Fibroblast of lung (primary cell): ENCODE results near the gene RIBC2. TPM values are rescaled to one million over a fixed set of nuclear protein-coding genes. Genes with fewer than 3 reads are reported as not detected.

Source experiments
- DNase-seq, 2 donors: peaks; one replicate each; pipeline versions ENCODE4 v3.0.0 to v3.0.0-alpha.2; 2010; ENCODE audit warnings: low read depth in 2 of 2
- H2AFZ ChIP-seq: 2 replicates; pipeline ENCODE4 v1.5.1; 2012; ENCODE audit warnings: low read length, control low read depth, inconsistent platforms
- H3K27ac ChIP-seq: 2 replicates; pipeline ENCODE4 v1.5.1; 2011; ENCODE audit warnings: low read length, control low read depth; ENCODE audit not compliant: insufficient read depth
- H3K27me3 ChIP-seq: 2 replicates; pipeline ENCODE4 v1.5.1; 2011; ENCODE audit warnings: mild to moderate bottlenecking, low read length; ENCODE audit not compliant: control insufficient read depth, insufficient read depth
- H3K36me3 ChIP-seq: 2 replicates; pipeline ENCODE4 v1.5.1; 2011; ENCODE audit warnings: low read length; ENCODE audit not compliant: control insufficient read depth, insufficient read depth
- H3K4me1 ChIP-seq: 2 replicates; pipeline ENCODE4 v1.5.1; 2011; ENCODE audit warnings: low read length; ENCODE audit not compliant: control insufficient read depth, insufficient read depth; ENCODE audit errors: extremely low read depth
- H3K4me2 ChIP-seq: 2 replicates; pipeline ENCODE4 v1.5.1; 2011; ENCODE audit warnings: low read length, control low read depth; ENCODE audit not compliant: insufficient read depth; ENCODE audit errors: extremely low read depth
- H3K4me3 ChIP-seq, 4 experiments: fragments of 200-600 bp in 1 of 4; sonication (generic) in 1 of 4; replicated peaks in 1 of 4; 2 replicates each; pipeline ENCODE4 v1.5.1; 2011 to 2016; ENCODE audit warnings: low read length in 4 of 4, low read depth in 3 of 4, mild to moderate bottlenecking in 3 of 4, control low read depth in 2 of 4, inconsistent platforms in 1 of 4, mixed read lengths in 1 of 4; ENCODE audit not compliant: insufficient read depth in 1 of 4; ENCODE audit errors: control extremely low read depth in 1 of 4
- H3K79me2 ChIP-seq: 2 replicates; pipeline ENCODE4 v1.5.1; 2012; ENCODE audit warnings: mild to moderate bottlenecking, low read length, inconsistent platforms; ENCODE audit not compliant: control insufficient read depth, insufficient read depth
- H3K9ac ChIP-seq: 2 replicates; pipeline ENCODE4 v1.5.1; 2011; ENCODE audit warnings: mild to moderate bottlenecking, low read length, control low read depth; ENCODE audit not compliant: insufficient read depth
- H3K9me3 ChIP-seq: 2 replicates; pipeline ENCODE4 v1.5.1; 2012; ENCODE audit warnings: low read depth, low read length; ENCODE audit not compliant: control insufficient read depth, insufficient read depth
- H4K20me1 ChIP-seq: 2 replicates; pipeline ENCODE4 v1.5.1; 2011; ENCODE audit warnings: low read length; ENCODE audit not compliant: control insufficient read depth, insufficient read depth; ENCODE audit errors: extremely low read depth
- CTCF ChIP-seq, 2 donors: IDR thresholded peaks in 1 of 2; conservative IDR thresholded peaks in 1 of 2; 1 replicate in 1 of 2; 2 replicates in 1 of 2; pipeline ENCODE4 v1.5.1; 2011 to 2012; ENCODE audit warnings: low read length in 2 of 2, control low read depth in 1 of 2, inconsistent platforms in 1 of 2, low read depth in 1 of 2, mild to moderate bottlenecking in 1 of 2
- EZH2 ChIP-seq: IDR thresholded peaks from 2 replicates; pipeline ENCODE4 v1.5.1; 2012; ENCODE audit warnings: low read length, control low read depth, mild to moderate bottlenecking; ENCODE audit errors: missing control alignments
- polyA plus RNA-seq, 2 donors: library from polyadenylated mRNA; depleted of rRNA in 1 of 2; stranded (reverse) in 1 of 2; unstranded in 1 of 2; fragments of >200 nt; gene quantifications; 2 replicates each; pipeline ENCODE4 v1.2.1, GENCODE V29; 2011 to 2012; ENCODE audit warnings: missing spikeins in 1 of 2
- total RNA-seq: library from RNA; depleted of rRNA; stranded (reverse); fragments of >200 nt; gene quantifications from 2 replicates; pipeline ENCODE4 v1.2.1, GENCODE V29; 2014

RIBC2 gene
- total and polyA plus RNA-seq, 2 donors (not counting 1 experiment from before 2014, with no cell fraction given) = 1.6 TPM; not detected in 1

- no peaks in the 10 kb centered on the region for H3K79me2 ChIP-seq
- H3K27ac ChIP-seq = no peak overlapping the region
- no peak overlapping the region for H3K4me3 ChIP-seq
- H3K4me1 ChIP-seq = peaks cover 3% of the 10 kb centered on the region
- TF ChIP-seq EZH2 = no peak
- TF ChIP-seq CTCF (conservative IDR thresholded peaks at IDR 0.05 in 1 of 2, IDR thresholded peaks at IDR 0.05 in 1 of 2; ENCODE audit: low read depth in 1 of 2, low read length in 2 of 2) = no peak
- H3K27me3 ChIP-seq = peaks cover 2% of the 10 kb centered on the region
- no peaks in the 10 kb centered on the region for H3K36me3 ChIP-seq
- peak in 1 of 2 donors; percentile 15 for DNase-seq
- H3K4me2 ChIP-seq = no peak overlapping the region
- H2AFZ ChIP-seq = no peak overlapping the region
- no peaks in the 10 kb centered on the region for H4K20me1 ChIP-seq
- H3K9me3 ChIP-seq = no peaks in the 10 kb centered on the region
- no peak overlapping the region for H3K9ac ChIP-seq
These were observed 64.0 kb downstream of the RIBC2 start for GRCh38 chr22:45477366-45478107.

- no peak overlapping the region for H3K4me3 ChIP-seq
- H3K27ac ChIP-seq = peak overlapping the region; percentile 32
- no peaks in the 10 kb centered on the region for H3K79me2 ChIP-seq
- no peak overlapping the region for H2AFZ ChIP-seq
- H3K27me3 ChIP-seq = peaks cover 2% of the 10 kb centered on the region
- no peak overlapping the region for H3K9ac ChIP-seq
- no peak for TF ChIP-seq EZH2
- no peak for TF ChIP-seq CTCF (conservative IDR thresholded peaks at IDR 0.05 in 1 of 2, IDR thresholded peaks at IDR 0.05 in 1 of 2; ENCODE audit: low read depth in 1 of 2, low read length in 2 of 2)
- H3K4me1 ChIP-seq = peaks cover 3% of the 10 kb centered on the region
- no peaks in the 10 kb centered on the region for H3K36me3 ChIP-seq
- no peaks in the 10 kb centered on the region for H4K20me1 ChIP-seq
- peak; percentile 89 to 97 for DNase-seq
- H3K4me2 ChIP-seq = no peak overlapping the region
- H3K9me3 ChIP-seq = no peaks in the 10 kb centered on the region
These were observed 64.7 kb downstream of the RIBC2 start for GRCh38 chr22:45478108-45478771.

GRCh38 chr22:45480717-45481116 lies 67.2 kb downstream of the RIBC2 start:
- no peak overlapping the region for H3K4me2 ChIP-seq
- no peak overlapping the region for H3K4me3 ChIP-seq
- no peak overlapping the region for H3K27ac ChIP-seq
- no peaks in the 10 kb centered on the region for H3K27me3 ChIP-seq
- no peaks in the 10 kb centered on the region for H3K9me3 ChIP-seq
- DNase-seq = no peak
- no peak for TF ChIP-seq EZH2
- no peak for TF ChIP-seq CTCF (conservative IDR thresholded peaks at IDR 0.05 in 1 of 2, IDR thresholded peaks at IDR 0.05 in 1 of 2; ENCODE audit: low read depth in 1 of 2, low read length in 2 of 2)
- H3K9ac ChIP-seq = no peak overlapping the region
- no peaks in the 10 kb centered on the region for H3K36me3 ChIP-seq
- no peak overlapping the region for H2AFZ ChIP-seq
- H3K4me1 ChIP-seq = peaks cover 3% of the 10 kb centered on the region
- H4K20me1 ChIP-seq = no peaks in the 10 kb centered on the region
- H3K79me2 ChIP-seq = no peaks in the 10 kb centered on the region
